VCaP (cell line): ENCODE data around the gene APBA1.

Experiments
- H3K27ac ChIP-seq: fragments of 450-650 bp; 2 replicates; pipeline ENCODE4 v1.5.1; 2017
- CTCF ChIP-seq: fragments of 450-650 bp; conservative IDR thresholded peaks from 2 replicates; pipeline ENCODE4 v1.5.1; 2017; ENCODE audit warnings: mild to moderate bottlenecking, moderate library complexity

APBA1 gene

GRCh38 chr9:69431203-69431602 is 241.0 kb downstream of the APBA1 start:
- H3K27ac ChIP-seq: no peak overlapping the region
- TF ChIP-seq CTCF: no peak

- no peak for TF ChIP-seq CTCF
- no peak overlapping the region for H3K27ac ChIP-seq
Measured at GRCh38 chr9:69430206-69430605, 242.0 kb downstream of the APBA1 start.

GRCh38 chr9:69429281-69429680 is 242.9 kb downstream of the APBA1 start:
- no peak overlapping the region for H3K27ac ChIP-seq
- TF ChIP-seq CTCF: no peak

- TF ChIP-seq CTCF: no peak
- H3K27ac ChIP-seq: no peak overlapping the region
Measured at GRCh38 chr9:69428017-69428785, 244.0 kb downstream of the APBA1 start.

- H3K27ac ChIP-seq: no peak overlapping the region
- TF ChIP-seq CTCF: no peak
Measured at GRCh38 chr9:69427286-69427685, 244.9 kb downstream of the APBA1 start.

- no peak overlapping the region; the same call in 1 of the 2 replicates for H3K27ac ChIP-seq
- peak; percentile 49 for TF ChIP-seq CTCF
Measured at GRCh38 chr9:69425136-69425801, 246.9 kb downstream of the APBA1 start.

- no peak overlapping the region for H3K27ac ChIP-seq
- peak; percentile 77 for TF ChIP-seq CTCF
Measured at GRCh38 chr9:69421908-69422801, 250.0 kb downstream of the APBA1 start.
